ENCODE results near the gene LIPA.

- TF ChIP-seq CEBPB (IDR thresholded peaks at IDR 0.05), result no peak
- TF ChIP-seq TAF1 (IDR thresholded peaks at IDR 0.05; ENCODE audit: low read depth), result no peak
- no peak for TF ChIP-seq YY1 (IDR thresholded peaks at IDR 0.05; ENCODE audit: low read depth)
- no peak for TF ChIP-seq MAX (IDR thresholded peaks at IDR 0.05)
- TF ChIP-seq TCF12 (IDR thresholded peaks at IDR 0.05; ENCODE audit: low read depth), result no peak
- TF ChIP-seq CREB1 (IDR thresholded peaks at IDR 0.05; ENCODE audit: low read depth), result no peak
- TF ChIP-seq EP300 (IDR thresholded peaks at IDR 0.05; ENCODE audit: borderline replicate concordance), result no peak
- TF ChIP-seq EGR1 (IDR thresholded peaks at IDR 0.05), result no peak
- no peak for TF ChIP-seq TEAD4 (IDR thresholded peaks at IDR 0.05)
- no peak for TF ChIP-seq USF1 (IDR thresholded peaks at IDR 0.05)
- no peak for TF ChIP-seq ZBTB7A (IDR thresholded peaks at IDR 0.05; ENCODE audit: low read depth)
- TF ChIP-seq NFIC (IDR thresholded peaks at IDR 0.05), result no peak
- no peak for TF ChIP-seq RAD21 (IDR thresholded peaks at IDR 0.05; ENCODE audit: low read depth)
- TF ChIP-seq FOXM1 (IDR thresholded peaks at IDR 0.05; ENCODE audit: borderline replicate concordance, low read depth), result no peak
Observed at GRCh38 chr10:89221919-89222318, 29.7 kb downstream of the LIPA start.
